ENCODE data around the gene LRRC49.

DNA sequence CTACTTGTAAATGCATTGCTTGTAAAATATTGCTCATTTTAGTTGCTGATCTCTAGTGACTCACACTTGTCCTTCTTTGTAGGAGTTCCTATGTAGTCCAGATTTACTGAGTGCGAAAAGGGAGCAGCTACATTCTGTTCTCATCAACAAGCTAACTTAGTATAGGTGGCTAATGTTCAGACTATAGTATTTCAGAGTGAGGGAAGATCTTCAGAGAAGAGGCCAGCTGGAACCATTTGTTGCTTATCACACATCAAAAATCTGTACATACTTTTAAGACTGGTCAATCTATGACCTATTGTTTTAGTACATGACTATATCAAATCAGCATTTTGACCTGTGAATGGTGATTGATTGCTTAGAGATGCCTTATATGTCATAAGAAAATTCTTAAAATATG, 151.4 kb downstream of the LRRC49 start:
- TF ChIP-seq, protein P1, sequence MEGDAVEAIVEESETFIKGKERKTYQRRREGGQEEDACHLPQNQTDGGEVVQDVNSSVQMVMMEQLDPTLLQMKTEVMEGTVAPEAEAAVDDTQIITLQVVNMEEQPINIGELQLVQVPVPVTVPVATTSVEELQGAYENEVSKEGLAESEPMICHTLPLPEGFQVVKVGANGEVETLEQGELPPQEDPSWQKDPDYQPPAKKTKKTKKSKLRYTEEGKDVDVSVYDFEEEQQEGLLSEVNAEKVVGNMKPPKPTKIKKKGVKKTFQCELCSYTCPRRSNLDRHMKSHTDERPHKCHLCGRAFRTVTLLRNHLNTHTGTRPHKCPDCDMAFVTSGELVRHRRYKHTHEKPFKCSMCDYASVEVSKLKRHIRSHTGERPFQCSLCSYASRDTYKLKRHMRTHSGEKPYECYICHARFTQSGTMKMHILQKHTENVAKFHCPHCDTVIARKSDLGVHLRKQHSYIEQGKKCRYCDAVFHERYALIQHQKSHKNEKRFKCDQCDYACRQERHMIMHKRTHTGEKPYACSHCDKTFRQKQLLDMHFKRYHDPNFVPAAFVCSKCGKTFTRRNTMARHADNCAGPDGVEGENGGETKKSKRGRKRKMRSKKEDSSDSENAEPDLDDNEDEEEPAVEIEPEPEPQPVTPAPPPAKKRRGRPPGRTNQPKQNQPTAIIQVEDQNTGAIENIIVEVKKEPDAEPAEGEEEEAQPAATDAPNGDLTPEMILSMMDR (IDR thresholded peaks at IDR 0.05): no peak
- no peak for TF ChIP-seq POLR2A (IDR thresholded peaks at IDR 0.05)

Measured in Peyer's patch (tissue), 4 donors.